ENCODE data around the gene CLNK. TPM values are rescaled to one million over a fixed set of nuclear protein-coding genes. Genes with fewer than 3 reads are reported as not detected.

Gene CLNK
- total RNA-seq, 4 donors from 2014 or later = 0.17 TPM; not detected in 3

GRCh38 chr4:10581022-10581421 is 103.5 kb downstream of the CLNK start:
- no peak for TF ChIP-seq CTCF (IDR thresholded peaks at IDR 0.05; ENCODE audit: low read depth)

DNA sequence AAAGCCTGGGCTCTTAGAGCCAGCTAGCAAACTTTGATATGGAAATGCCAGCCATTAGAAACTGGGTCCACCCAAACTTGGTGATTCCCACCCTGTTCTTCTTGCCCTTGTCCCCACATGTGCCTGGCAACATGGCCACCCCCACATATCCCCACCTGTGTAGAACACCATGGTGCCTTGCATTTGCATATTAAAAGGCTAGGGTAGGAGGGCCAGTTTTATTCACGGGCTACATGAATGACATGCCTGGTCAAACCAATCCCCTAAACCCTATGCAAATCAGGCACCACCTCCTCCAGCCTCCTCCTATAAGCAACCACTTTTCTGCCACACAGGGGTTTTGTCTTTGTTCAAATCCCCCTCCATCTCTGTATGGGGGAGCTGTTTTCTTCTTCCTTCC is 104.9 kb downstream of the CLNK start:
- TF ChIP-seq CTCF (IDR thresholded peaks at IDR 0.05; ENCODE audit: low read depth) = no peak

GRCh38 chr4:10577508-10578426 is 106.8 kb downstream of the CLNK start:
- TF ChIP-seq CTCF (IDR thresholded peaks at IDR 0.05; ENCODE audit: low read depth) = no peak

GRCh38 chr4:10577018-10577417 is 107.5 kb downstream of the CLNK start:
- TF ChIP-seq CTCF (IDR thresholded peaks at IDR 0.05; ENCODE audit: low read depth) = no peak

- TF ChIP-seq CTCF (IDR thresholded peaks at IDR 0.05; ENCODE audit: low read depth) = no peak
These were observed 108.3 kb downstream of the CLNK start for GRCh38 chr4:10576236-10576635.

GRCh38 chr4:10575414-10575813 is 109.2 kb downstream of the CLNK start:
- no peak for TF ChIP-seq CTCF (IDR thresholded peaks at IDR 0.05; ENCODE audit: low read depth)

DNA sequence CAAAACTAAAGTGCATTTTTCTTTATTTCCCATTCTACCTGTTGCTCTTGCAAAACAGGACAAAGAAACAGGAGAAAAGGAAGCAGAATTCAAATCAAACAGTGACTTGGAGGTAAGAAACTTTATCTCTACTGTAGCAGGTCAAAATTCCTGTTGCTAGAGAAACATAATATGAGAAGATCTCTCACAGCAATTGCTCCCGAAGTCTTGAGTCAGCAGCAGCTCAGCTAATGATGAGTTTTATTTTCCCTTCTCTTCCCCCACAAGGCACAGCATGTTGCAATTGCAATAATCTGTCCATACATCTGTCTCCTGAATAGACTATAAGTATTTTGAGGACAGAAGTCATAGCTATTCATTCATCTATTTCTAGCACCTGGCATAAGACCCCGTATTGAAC is 112.7 kb downstream of the CLNK start:
- TF ChIP-seq CTCF (IDR thresholded peaks at IDR 0.05; ENCODE audit: low read depth) = no peak
